Glomerular endothelial cell (primary cell): ENCODE results near the gene CKB. TPM values are rescaled to one million over a fixed set of nuclear protein-coding genes. Genes with fewer than 3 reads are reported as not detected.

Experiments
- DNase-seq: peaks from one replicate; pipeline ENCODE4 v3.0.0-alpha.2; 2011; ENCODE audit warnings: low read depth, low spot score; ENCODE audit errors: extremely low read depth
- total RNA-seq: library from RNA; depleted of rRNA; stranded (reverse); fragments of >200 nt; gene quantifications from 2 replicates; pipeline ENCODE4 v1.2.3, GENCODE V29; 2015

The CKB gene
- total RNA-seq, 1 donor from 2014 or later: 10.3 TPM

DNA sequence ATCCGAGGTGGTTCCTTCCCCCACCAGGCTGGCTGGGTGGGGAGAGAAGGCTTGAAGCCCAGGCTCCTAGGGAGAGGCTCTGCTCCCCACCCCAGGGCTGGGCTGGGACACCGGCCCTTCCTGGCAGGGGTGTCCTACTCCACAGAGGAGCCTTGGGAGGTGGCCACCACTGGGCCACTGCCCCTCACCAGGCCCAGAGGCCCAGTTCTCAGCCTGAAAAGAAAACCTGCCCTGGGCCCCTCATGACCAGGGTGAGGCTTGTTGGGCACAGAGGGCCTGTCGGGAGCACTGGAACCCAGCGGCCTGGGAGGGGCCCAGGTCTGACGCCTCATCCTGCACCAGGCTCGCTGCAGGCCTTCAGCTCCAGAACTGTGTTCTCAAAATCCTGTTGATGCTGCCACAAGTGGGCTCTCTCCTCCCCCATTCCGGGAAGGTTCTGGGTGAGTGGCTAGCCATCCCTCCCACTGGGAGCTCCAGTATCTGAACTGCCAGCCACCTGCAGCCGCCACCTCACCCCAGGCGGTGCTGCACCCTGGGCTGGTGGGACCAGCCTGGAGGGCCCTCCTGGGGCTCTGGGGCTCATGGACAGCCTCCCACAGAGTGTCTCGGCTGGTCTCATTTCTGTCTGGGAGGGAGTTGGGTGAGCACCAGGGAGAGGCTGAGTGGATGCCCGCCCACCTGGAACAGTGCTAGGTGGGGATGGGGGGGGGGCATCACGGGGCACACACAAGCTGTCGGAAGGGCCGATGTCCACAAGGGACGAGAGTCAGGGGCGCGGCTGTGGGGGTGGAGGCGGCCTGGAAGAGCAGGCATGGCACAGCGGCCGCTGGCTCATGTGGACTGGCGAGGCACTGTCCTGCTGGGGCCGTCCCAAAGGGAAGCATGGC lies 28.1 kb upstream of the CKB start:
- no peak for DNase-seq

DNA sequence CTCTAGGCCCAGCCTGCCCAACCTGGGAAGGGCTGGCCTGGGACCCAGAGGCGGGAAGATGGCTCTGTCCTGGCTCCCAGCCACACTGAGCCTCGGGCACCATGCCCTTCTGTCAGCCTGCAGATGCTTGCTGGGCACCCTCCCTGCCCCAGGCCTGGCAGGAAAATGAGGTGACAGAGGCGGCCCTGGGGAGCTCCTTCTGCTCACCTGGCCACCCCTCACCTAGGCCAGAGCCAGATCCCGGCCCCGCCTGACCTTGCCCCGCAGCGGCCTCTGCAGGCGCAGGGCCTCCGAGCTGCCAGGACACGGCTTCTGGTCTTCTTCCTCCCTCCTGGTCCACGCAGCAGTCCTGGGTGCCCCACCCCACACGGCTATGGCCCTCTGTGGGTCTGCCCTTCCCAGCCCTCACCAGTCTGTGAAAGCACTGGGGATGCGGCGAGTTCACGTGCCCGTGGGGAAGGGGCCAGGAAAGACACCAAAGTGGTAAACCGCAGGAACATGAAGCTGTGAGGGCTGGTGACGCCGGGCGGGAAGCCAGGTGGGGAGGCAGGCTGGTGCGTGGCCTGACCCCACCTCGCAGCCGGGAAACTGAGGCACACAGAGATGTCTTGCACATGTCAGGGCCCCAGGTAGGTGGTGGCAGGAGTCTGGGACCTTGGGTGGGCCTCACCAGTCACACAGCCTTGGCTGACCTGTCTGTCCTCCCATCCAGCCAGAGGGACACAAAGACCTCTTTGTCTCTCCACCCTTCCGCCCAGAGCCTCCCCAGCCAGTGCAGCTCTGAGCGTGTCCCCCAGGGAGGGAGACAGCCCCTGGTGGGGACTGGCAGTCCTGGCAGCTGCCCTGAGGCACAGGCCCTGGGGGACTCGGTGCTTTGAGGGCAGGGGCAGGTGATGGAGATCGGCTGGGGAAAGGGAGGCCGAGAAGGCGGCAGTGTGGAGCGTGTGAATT lies 27.0 kb upstream of the CKB start:
- no peak for DNase-seq

DNA sequence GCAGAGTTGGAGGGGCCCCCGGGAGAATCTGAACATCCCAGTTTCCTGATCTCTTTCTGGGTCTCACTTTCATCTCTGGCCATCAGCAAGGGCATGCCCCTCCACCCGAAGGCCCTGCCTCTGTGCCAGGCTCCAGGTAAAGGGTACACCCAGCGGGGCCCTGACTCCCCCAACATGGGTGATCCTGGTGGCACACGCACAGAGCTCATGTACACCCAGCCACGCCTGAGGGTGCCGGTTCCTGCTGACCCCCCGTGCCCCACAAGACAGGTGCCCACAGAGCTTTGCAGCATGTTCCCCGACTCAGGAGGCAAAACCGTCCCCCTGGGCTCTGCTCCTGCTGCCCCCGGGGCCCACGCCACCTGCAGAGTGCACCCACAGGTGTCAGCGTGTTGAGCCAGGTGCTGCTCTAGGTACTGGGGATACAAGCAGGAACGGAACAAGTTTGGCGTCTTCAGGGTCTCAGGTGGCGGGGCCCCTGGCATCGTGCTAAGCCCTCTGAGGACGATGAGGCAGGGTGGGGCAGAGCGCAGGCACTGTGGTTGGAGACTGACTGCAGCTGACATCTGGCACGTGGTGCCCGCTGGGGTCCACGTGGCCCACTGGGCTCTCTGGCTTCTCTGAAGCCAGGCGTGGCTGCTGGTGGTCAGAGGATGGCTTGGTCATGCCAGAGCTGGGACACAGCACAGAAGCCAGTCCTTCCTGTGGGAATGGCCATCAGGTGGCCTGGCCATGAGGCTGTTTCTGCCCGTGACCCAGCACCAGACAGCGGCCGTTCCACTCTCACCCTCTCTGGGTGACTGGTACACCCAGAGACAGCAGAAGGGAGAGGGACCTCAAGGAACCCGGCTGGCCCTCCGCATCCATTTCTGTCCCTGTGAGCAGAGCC lies 26.1 kb upstream of the CKB start:
- no peak for DNase-seq

DNA sequence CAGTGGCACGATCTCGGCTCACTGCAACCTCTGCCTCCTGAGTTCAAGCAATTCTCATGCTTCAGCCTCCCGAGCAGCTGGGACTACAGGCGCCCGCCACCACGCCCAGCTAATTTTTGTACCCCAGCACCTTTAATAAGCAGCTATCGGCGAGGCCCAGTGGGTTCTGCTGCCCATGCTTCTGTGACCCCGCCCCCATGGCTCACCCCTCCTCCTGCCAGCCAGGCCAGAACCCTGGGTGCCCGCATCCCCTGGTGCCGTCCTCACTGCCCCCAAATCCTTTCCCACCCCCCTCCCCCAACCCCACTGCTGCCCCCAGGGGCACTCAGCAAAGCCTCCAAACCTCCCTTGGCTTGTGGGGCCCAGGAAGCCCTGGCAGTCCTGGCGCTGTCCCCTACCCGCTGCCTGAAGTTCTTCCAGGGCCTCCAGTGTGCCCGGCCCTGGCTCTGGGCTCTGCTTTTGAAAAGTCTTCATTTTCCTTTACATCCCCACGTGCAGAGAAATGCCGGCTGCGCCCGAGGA lies 25.4 kb upstream of the CKB start:
- no peak for DNase-seq

DNA sequence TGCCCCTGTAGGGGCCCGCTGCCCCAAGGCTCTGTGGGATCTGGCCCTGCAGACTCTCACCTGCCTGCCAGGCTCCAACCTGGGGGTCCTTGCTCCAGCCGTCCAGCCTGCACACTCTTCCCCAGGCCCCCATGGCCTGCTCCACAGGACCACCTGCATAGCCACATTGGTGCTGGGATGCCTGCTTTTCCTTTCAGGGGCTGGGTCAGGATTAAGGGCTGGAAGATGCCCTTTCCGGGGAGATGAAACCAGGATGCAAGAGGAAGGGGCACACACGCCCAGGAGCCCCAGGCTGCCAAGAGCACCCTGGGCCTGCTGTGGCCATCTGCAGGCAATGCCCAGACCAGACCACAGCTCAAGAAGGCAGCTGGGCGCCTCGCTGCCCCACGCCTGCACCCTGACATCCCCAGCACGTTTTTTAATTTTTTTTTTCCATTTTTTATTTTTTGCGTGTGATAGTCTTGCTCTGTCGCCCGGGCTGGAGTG lies 24.9 kb upstream of the CKB start:
- DNase-seq: no peak

DNA sequence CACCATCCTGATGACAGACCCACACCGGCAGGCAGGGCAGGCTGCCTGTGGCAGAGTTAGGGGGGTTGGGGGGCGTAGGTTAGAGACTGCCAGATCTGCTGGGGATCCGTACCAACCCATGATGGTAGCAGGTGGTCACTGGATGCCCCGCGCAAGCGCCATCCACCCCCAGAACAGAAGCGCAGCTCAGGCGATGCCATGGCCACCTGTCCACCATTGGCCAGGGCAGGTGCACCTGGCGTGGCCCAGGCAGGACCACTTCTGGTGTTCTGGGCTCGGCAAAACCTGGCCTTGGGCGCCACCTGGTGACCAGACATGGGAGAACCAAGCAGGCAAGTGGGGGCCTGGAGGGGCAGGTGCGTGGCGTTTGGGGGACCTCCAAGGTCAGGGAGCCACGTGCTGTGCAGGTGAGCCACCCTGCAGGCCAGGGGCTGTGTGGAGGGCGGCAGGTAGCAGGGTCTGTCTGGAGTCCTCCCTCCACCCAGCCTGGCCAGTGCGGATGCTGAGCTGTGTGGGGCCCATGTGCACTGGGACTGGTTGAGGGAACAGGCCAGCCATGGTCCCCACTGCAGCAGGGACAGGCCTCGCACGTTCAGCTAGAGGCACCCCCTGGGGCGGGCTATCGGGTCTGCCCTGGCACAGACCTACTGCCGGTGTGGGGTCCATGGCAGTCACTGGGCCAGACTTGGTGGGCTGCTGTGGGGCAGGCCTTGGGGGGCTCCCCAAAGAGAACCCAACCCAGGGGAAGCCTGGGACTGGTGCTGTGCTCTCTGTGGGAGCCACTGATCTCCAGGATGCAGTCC lies 24.2 kb upstream of the CKB start:
- no peak for DNase-seq

DNA sequence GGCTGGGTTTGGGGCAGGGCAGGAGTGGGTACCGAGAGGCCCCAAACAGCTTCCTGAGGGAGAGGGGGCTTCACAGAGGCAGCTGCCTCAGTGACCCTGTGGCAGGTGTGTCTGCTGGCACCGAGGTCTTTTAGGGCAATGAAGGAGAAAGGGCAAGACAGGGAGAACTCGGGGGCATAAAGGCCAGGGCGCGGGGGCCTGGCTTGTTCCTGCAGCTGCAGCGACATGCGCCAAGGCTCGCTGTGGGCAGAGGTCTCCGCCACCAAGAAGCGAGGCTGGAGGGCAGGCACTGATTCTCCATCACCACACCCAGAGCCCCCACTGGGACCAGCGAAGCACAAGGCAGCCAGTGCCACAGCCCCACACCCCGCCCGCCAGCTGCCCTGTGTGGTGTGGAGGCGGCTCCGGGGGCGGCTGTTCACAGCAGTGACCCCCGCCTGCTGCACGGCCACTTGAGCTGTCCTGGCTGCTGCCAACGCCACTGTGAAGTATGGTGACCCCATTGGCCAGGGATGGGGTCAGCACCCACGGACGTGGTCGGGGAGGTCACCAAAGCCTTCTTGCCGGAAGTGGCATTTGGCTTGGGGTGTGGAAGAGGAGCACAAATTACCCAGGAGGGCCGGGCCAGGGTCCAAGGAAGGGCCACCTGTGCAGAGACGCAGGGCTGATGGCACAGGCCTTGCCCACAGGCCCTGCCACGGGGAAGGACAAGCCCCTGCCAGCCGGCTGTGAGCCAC lies 23.5 kb upstream of the CKB start:
- no peak for DNase-seq

DNA sequence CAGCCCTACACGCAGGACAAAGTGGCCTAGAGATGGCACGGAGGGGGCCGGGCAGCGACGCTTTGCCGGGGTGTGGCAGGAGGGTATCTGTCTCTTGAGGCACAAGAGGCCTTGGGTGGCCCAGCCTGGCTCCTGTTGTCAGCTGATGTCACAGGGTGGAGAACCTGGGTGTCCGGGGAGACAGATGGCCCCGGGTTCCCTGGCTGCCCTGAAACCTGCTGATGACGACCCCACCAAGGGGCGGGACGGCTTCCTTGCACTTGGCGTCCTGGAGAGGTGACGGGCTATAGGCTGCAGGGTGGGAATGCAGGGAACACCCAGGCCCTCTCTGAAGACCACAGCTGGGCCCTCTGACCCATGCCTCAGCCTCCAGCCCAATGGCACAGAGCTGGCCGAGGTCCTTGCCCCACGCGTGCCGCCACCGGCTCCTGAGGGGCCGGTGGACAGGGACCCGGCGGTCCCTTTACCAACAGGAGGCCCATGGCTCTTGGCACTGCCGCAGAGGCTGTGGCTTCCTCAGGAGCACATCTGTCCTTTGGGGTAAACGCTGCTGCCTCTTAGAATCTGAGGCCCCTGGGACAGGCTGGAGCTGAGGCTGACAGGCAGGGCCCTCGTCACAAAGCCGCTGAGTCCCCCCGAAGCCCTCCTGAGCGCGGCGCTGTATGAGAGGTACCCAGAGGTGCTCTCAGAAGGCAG lies 22.7 kb upstream of the CKB start:
- no peak for DNase-seq

DNA sequence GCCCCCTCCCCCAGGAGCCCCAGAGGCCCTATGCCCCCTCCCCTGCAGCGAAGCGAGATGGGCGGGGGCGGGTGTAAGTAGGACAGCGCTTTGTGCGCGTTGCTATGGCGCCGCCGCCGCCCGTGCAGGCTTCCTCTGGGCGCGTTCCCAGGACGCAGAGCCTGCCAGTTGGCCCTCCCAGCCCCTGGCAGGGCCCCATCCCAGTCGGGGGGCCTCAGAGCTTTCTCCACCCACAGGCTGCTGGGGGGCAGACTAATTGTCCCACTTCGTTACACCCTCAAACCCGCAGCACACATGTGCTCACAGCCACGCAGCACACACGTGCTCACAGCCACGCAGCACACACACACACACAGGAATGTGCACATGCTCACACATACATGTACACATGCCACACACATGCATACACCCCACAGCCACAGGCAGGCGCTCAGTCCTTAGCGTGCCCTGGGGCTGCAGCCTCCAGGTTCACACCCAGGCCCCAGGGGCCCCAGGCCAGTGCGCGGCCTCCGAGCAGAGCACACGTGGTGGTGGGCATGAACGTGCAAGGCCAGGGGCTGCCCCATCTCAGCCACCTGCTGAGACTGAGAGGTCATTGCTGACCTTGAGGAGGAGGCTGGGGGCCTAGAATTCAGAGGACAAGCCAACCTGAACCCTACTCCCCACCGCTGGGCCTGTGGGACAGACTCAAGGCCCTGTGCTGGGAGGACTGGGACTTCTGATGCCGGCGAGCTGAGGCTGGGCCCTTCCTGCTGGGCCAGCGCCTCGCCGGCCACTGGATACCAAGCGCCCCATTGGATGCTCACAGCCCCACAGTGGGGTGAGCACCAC lies 22.0 kb upstream of the CKB start:
- no peak for DNase-seq

DNA sequence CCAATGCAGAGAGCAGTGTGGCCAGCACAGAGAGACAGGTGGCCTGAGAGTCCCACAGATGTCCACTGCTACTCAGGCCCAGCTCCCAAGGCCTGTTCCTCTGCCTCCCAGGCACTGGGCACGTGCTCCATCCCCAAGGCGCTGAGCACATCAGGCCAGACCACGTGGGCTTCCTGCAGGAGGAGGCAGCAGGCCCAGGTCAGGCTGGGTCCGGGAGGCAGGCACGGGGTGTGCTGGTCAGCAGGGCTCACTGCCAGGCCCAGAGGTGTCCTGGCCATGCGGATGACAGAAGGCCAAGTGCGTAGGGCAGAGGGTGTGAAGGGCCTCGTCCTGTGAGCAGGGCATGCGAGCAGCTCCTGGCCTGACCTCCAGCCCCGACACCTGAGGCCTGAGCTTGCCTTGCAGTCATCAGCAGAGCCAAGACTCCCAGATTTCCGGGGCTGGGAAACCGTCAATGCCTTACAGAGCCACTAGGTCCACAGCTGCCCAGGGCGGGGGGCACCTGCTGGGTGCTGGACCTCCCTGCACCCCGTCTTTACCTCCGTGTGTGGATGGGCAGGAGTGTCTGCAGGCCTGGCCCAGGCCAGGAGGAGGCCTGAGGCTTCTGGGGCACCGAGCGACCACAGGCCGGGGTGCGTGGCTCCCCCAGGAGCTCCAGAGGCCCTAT lies 21.2 kb upstream of the CKB start:
- no peak for DNase-seq

DNA sequence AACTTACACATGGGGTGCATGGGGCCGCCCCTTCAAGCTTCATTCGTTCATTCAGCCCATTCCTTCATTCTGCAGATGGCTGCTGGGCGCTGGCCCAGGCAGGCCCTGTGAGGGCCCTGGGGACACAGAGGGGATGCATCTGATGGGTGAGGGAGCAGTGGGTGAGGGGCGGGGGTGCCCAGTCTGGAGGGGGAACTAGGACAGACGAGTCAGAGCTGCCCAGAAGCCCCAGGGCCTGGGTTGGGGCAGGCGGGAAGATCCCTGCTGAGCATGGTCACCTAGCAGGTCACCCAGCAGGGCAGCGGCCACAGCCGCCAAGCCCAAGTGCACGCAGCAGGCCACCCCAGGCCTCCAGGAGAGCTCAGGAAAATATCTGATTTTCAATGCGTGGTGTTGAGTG lies 20.5 kb upstream of the CKB start:
- DNase-seq: no peak

DNA sequence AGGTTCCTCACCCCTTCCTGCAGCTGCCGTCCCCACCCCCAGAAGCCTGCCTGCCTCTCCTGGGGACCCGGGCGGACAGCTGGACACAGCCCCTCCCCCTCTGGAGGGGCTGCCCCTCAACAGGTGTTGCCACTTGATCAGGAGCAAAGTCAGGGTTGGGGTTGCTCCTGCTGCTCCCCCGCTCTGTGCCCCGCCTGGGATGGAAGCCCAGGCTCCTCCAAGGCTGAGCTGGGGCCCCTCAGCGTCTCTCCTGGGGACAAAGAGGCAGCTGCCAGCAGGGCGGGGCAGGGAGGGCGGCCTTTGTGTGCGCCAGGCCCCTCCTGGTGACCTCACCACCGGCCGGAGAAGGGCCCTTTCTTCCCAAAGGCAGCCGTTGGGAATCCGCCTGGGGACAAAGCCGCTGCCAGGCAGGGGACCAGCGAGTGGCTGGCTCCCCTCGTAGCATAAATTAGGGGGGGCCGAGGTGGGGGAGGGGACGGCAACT lies 20.0 kb upstream of the CKB start:
- DNase-seq: no peak

DNA sequence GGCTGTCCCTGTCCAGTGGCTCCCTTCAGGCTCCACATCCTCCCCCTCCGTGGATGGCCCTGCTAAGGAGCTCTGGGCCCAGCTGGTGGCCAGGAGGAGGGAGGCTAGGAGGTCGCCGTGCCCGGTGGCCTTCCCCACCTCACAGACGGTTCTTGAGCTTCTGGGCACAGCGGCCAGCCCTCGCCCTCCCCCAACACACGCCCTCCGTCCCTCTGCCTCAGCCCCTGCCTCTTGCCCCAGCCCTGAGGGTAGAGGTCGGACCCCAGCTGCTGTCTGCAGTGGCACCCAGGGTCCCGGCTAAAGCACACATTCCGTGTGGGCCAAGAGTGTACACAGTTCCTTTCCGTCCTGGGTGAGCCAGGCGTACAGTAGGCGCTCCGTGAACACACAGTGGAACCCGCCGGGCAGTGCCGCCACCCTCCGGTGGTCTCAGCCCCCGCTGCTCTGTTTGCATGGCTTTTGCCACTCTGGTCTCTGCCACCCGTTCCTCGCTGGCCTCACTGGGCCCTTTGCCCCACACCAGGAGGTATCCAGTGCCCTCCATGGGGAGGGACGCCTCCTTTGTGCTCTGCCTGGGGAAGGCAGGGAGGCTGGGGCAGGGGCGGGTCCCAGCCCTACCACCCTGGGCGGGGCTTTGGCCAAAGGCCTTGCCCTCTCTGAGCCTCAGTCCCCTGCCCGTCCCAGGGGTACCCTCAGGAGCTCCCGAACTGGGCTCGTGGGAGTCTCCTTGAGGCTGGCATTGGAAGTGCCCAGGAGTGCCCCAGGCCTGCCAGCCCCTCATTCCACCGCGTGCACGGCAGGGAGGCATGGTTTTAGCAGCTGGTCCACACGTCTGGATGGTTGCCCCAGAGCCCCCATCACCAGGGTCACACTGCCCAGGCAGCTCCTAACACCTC lies 19.3 kb upstream of the CKB start:
- no peak for DNase-seq

DNA sequence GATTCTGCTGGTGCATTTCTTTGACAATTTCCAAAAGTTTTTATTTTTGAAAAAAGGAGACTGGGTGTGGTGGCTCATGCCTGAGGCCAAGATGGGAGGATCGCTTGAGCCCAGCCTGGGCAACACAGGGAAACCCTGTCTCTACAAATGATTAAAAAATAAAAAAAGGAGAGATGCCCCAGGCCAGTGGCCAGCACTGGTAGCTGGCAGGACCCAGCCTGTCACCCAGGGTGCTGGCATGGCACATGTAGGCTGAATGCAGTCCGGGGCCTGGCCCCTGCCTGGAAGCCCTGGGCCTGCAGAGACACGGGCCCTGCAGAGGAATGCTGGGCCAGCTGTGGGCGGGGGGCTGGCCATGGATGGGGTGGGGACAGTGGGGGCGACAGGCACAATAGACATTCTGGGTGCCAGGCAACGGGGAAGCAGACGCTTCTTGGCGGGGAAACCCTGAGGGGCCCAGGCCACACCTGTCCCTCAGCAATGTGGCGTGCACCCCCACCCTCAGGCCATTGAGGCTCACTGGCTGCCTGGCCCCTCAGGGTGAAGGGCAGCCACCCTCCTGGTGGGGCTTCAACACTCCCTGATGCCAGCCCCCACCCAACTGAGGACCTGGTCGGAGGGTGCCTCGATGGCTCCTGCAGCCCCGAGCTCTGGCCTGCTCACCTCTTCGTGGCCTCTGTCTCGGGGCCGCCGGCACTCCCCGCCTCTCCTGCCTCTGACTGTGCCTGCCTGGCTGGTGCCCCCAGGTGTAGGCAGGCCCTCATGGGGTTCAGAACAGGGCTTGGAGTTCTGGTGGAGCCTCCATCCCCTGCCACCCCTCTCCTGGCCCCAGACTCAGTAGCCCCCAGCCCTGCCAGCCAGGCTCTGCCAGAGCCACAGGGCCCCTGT lies 18.4 kb upstream of the CKB start:
- no peak for DNase-seq
